ENCODE data around the gene PDE6A.

The PDE6A gene

DNA sequence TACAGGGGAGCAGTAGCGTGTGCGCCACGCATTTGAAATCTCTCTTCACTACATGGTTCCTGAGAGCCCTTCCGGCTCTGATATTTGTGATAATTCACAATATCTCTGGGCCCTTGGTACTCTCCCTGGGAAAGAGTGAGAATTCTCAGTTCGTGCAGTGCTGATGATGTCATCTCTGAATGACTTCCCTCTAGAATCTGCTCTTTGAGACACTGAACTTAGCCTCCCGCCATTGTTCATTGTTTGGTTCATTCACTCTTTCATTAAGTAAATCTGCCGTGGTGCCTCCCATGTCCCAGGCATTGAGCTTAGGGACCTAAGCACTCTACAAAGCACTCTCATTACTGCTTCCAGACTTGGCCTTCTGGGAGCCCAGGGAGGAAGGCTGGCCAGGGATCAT is 120.5 kb downstream of the PDE6A start:
- in situ Hi-C loops (cut with MboI; ENCODE audit: low sequenced_read_pairs) = no loop called here

DNA sequence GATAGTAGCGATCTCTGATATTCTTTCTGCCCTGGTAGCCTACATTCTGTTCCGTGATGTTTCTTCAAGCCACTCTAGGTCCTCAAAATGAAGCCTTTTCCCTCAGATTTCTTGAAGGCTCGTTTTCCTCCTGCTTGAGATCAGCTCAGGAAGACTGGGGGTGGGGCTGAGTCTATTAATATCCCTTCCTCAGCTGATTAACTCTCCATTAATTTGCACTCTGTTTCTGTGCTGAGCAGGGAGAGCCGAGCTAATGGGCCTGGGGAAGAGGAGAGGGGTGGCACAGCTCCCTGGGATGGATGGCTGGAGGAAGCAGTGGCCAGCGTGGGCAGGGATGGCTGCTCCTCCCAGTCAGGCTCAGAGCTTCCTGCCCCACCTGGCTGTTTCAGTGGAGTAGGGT is 121.2 kb downstream of the PDE6A start:
- in situ Hi-C loops (cut with MboI; ENCODE audit: low sequenced_read_pairs) = no loop called here

GRCh38 chr5:149822301-149822700 is 122.3 kb downstream of the PDE6A start:
- in situ Hi-C loops (cut with MboI; ENCODE audit: low sequenced_read_pairs) = no loop called here

DNA sequence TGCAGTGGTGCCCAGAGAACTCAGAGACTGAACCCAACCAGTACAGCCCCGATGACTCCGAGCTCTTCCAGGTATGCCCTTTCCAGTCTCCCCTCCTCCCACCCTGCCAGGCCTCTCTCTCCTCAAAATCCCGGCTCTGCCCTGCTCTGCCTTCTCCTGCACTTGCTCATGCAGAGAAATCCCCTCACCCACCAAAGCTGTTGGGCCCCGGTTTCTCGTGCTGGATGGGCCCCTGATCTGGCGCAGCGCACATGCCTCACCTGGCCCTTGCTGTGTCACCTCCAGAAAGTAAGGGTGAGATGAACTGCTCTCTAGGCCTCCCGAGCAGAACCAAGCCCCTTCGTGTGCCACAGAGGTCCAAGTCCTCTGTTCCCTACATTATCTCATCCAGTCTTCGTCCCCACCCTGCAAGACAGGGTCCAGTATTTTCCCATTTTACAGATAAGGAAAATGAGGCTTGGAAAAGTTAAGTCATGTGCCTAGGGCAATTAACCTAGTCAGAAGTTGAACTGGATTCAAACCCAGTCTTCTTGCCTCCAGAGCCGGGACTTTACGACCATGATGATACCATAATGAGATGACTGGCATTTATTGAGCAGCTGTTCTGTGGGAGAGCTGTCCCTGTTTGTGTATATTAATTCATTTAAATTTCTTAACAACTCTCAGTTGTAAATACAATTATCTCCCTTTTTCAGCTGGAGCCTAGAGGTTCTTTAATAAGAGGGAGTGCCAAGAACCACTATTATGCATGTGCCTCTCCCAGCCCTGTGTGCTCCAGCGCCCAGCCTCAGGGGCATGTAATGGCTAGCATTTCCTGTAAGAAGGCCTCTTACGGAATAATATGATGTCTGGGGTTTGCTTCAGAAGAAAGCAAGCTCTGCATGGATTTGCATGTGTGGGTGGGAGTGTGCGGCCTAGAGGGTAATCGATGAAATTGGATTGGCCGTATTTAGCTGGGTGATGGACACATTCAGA is 123.8 kb downstream of the PDE6A start:
- in situ Hi-C loops (cut with MboI; ENCODE audit: low sequenced_read_pairs) = no loop called here

DNA sequence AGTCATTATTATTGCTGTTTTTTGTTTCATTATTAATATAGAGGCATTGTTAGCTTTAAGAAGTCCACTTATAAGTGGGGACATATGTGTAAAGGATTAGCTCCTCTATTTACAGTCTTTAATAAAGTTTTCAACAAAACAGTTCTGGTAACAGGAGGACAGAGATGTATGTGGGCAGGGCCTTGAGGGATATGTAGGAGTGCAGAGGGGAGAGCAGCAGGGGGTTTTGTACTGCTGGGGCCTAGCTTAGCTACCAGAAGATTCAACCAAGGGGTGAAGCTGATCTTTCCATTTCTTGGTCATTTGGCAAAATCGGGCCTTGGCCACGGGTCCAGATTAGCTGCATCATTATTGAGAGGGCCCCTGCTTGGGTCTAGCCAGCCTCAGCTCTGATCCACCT is 124.6 kb downstream of the PDE6A start:
- in situ Hi-C loops (cut with MboI; ENCODE audit: low sequenced_read_pairs) = no loop called here

- in situ Hi-C loops (cut with MboI; ENCODE audit: low sequenced_read_pairs) = no loop called here
Observed at GRCh38 chr5:149818116-149818515, 126.5 kb downstream of the PDE6A start.

GRCh38 chr5:149817539-149818060 is 127.0 kb downstream of the PDE6A start:
- in situ Hi-C loops (cut with MboI; ENCODE audit: low sequenced_read_pairs) = no loop called here

DNA sequence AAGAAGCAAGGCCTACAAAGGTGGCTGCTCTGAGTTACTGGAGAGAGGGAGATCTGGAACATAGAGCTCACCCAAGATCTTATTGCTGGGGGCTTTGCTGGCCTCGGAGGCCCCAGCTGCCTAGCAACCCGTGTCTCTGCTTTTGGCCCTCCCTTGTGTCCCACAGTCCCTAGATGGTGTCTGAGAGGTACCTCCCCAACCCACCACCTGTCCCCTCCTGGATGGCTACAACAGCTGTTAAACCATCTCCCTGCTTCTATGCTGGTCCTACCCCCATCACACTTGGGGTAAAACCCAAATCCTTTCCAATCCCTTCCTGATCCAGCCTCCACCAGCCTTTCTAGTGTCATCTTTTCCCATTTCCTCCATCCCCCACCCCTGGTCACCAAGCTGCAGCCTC is 127.9 kb downstream of the PDE6A start:
- in situ Hi-C loops (cut with MboI; ENCODE audit: low sequenced_read_pairs) = no loop called here

DNA sequence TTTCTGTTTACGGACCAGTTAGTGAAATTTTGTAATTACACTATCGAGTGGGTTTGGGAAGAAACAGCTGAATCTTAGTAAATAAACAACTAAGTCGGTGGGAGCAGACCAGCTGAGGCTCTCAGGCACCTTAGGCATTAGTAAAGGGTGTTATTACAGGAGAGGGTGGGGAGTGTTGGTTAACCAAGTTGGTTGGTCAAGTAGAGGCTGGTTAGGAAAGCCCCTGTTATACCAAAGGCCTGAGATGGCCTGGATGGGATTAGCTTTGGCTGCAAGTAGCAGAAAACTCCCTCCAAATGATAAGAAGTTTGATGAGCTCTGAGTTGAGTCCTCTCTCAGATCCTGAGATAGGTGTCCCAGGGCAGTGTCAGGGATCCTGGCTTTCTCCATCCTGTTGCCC is 133.1 kb downstream of the PDE6A start:
- in situ Hi-C loops (cut with MboI; ENCODE audit: low sequenced_read_pairs) = no loop called here

DNA sequence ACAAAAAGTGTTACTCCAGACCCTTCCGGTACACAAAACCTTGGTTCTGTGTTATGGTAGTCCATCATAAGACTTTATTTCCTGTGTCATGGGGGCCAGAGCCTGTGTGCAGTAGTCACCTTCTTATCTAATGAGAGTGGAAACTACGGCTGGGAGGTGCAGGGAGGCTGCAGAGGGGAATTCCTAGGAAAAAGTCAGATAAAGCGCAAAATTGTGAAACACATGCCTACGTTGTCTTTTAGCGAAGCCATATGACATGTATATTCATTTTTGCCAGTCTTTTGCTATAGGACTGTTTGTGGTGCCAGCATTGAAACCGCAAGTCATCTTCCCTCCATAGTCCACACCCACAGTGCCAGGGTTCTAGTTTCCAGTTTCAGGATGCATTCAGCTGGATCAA is 133.7 kb downstream of the PDE6A start:
- in situ Hi-C loops (cut with MboI; ENCODE audit: low sequenced_read_pairs) = no loop called here

GRCh38 chr5:149809931-149810691 is 134.5 kb downstream of the PDE6A start:
- in situ Hi-C loops (cut with MboI; ENCODE audit: low sequenced_read_pairs) = no loop called here

DNA sequence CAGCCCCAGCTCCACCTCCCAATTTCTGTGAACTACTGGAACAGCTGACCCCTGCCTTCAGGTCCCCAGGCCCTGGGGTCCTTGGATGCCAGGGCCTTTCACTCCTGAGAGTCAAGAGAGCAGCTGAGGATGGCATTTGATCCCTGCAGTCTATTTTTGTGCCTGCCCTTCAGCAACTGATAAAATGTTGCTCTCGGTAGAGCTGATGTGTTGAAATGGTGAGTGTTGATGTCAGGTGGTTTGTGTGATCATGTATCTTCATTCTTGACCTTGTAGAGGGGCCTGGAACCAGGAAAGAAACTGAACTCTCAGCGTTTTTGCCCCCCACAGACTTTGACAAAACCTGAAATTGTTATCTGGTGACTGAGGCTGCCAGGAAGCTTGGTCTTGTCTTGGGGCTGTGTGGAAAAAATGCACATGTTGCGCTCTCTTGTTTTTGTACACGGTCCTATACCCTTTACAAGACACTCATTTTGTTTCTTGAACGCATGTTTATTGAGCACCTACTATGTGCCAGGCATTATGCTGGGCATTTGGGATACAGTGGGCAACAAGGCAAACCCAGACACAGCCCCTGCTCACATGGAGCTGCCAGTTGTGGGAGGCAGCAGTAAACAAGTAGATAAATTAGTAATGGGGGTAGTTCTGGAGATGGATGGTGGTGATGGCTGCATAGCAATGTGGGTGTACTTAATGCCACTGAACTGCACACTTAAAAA is 136.2 kb downstream of the PDE6A start:
- in situ Hi-C loops (cut with MboI; ENCODE audit: low sequenced_read_pairs) = no loop called here

Data from HL-60/S4 (cell line).